IMR-90 (cell line): ENCODE measurements around the gene FAT1. TPM values are rescaled to one million over a fixed set of nuclear protein-coding genes. Genes with fewer than 3 reads are reported as not detected.

ENCODE experiments used
- ATAC-seq: fragments of 200-7000 bp; cut with Tn5 transposase; 2 replicates; pipeline ENCODE4 v1.9.1; 2020; ENCODE audit warnings: low read depth, mild to moderate bottlenecking, moderate library complexity
- BruUV-seq: library from RNA; stranded (reverse); fragments of 400-500 nt; replicated peaks from 2 replicates; lab custom pipeline; 2021; lab: Mats Ljungman, UMichigan
- CTCF ChIA-PET: fragments of 300-600 bp; formaldehyde crosslinking; extraction: SDS; loops from one replicate; lab custom pipeline; 2021; ENCODE audit warnings: antibody characterized with exemption; lab: Yijun Ruan, JAX
- POLR2A ChIA-PET: fragments of 300-600 bp; sonication (Branson Sonifier 250); formaldehyde crosslinking; loops from one replicate; lab custom pipeline; 2022; ENCODE audit warnings: antibody characterized with exemption; ENCODE audit not compliant: unreplicated experiment; lab: Charles Lee
- DNase-seq: peaks from one replicate; pipeline ENCODE4 v3.0.0; 2013
- H2AFZ ChIP-seq: replicated peaks from 2 replicates; pipeline ENCODE3; 2013; ENCODE audit warnings: low read length, mild to moderate bottlenecking; ENCODE audit not compliant: poor library complexity
- H2AK5ac ChIP-seq: 2 replicates; pipeline ENCODE4 v1.6.1; 2013; ENCODE audit warnings: low read depth, low read length, inconsistent platforms
- H2AK9ac ChIP-seq: replicated peaks from 2 replicates; pipeline ENCODE3; 2013; ENCODE audit warnings: mild to moderate bottlenecking, low read depth, low read length, moderate library complexity; ENCODE audit not compliant: poor library complexity
- H2BK120ac ChIP-seq: 2 replicates; pipeline ENCODE4 v1.6.1; 2013; ENCODE audit warnings: low read depth, low read length, inconsistent platforms
- H2BK15ac ChIP-seq: 3 replicates; pipeline ENCODE4 v1.6.1; 2013; ENCODE audit warnings: low read depth, low read length, inconsistent platforms
- H2BK20ac ChIP-seq: 2 replicates; pipeline ENCODE4 v1.6.1; 2013; ENCODE audit warnings: low read depth, mild to moderate bottlenecking, inconsistent platforms, low read length, moderate library complexity
- H2BK5ac ChIP-seq: 2 replicates; pipeline ENCODE4 v1.6.1; 2013; ENCODE audit warnings: mild to moderate bottlenecking, low read depth, low read length, inconsistent platforms; ENCODE audit not compliant: poor library complexity, severe bottlenecking
- H3K14ac ChIP-seq: replicated peaks from 2 replicates; pipeline ENCODE4 v1.6.1; 2013; ENCODE audit warnings: low read depth, low read length, inconsistent platforms
- H3K18ac ChIP-seq: 2 replicates; pipeline ENCODE4 v1.6.1; 2013; ENCODE audit warnings: low read depth, low read length, control low read depth
- H3K23ac ChIP-seq: 2 replicates; pipeline ENCODE4 v1.6.1; 2013; ENCODE audit warnings: low read depth, low read length, inconsistent platforms
- H3K27ac ChIP-seq: 2 replicates; pipeline ENCODE4 v1.5.1; 2013; ENCODE audit warnings: mild to moderate bottlenecking, control low read depth, low read length; ENCODE audit not compliant: insufficient read depth
- H3K27me3 ChIP-seq: 2 replicates; pipeline ENCODE4 v1.6.1; 2013; ENCODE audit warnings: low read length; ENCODE audit not compliant: control insufficient read depth, insufficient read depth
- H3K36me3 ChIP-seq: 2 replicates; pipeline ENCODE4 v1.6.1; 2013; ENCODE audit warnings: low read length, mixed read lengths; ENCODE audit not compliant: control insufficient read depth, insufficient read depth
- H3K4ac ChIP-seq: 2 replicates; pipeline ENCODE4 v1.6.1; 2013; ENCODE audit warnings: low read depth, low read length, inconsistent platforms
- H3K4me1 ChIP-seq: 2 replicates; pipeline ENCODE4 v1.6.1; 2013; ENCODE audit warnings: low read length, mixed read lengths; ENCODE audit not compliant: control insufficient read depth, insufficient read depth
- H3K4me2 ChIP-seq: 2 replicates; pipeline ENCODE4 v1.6.1; 2013; ENCODE audit warnings: low read depth, mild to moderate bottlenecking, control low read depth, low read length, moderate library complexity
- H3K4me3 ChIP-seq: 2 replicates; pipeline ENCODE4 v1.5.1; 2013; ENCODE audit warnings: low read depth, mild to moderate bottlenecking, control low read depth, low read length, moderate library complexity; ENCODE audit not compliant: insufficient read depth
- H3K56ac ChIP-seq: 2 replicates; pipeline ENCODE4 v1.6.1; 2013; ENCODE audit warnings: low read length, inconsistent platforms; ENCODE audit not compliant: insufficient read depth; ENCODE audit errors: extremely low read depth
- H3K79me1 ChIP-seq, 2 experiments: 2 replicates each; pipeline ENCODE4 v1.6.1; 2013; ENCODE audit warnings: low read length in 2 of 2, inconsistent platforms in 1 of 2, low read depth in 1 of 2
- H3K9ac ChIP-seq: 2 replicates; pipeline ENCODE4 v1.6.1; 2013; ENCODE audit warnings: low read depth, low read length, control low read depth
- H3K9me1 ChIP-seq: 2 replicates; pipeline ENCODE4 v1.6.1; 2013; ENCODE audit warnings: low read length, inconsistent platforms; ENCODE audit not compliant: insufficient read depth
- H3K9me3 ChIP-seq: 2 replicates; pipeline ENCODE4 v1.6.1; 2013; ENCODE audit warnings: low read length; ENCODE audit not compliant: control insufficient read depth, insufficient read depth
- H4K20me1 ChIP-seq: 2 replicates; pipeline ENCODE4 v1.6.1; 2013; ENCODE audit warnings: low read length, inconsistent platforms; ENCODE audit not compliant: insufficient read depth
- H4K5ac ChIP-seq: 2 replicates; pipeline ENCODE4 v1.6.1; 2013; ENCODE audit warnings: mild to moderate bottlenecking, low read depth, low read length, control low read depth
- H4K8ac ChIP-seq, 2 experiments: 2 replicates each; pipeline ENCODE4 v1.6.1; 2013; ENCODE audit warnings: low read depth in 2 of 2, low read length in 2 of 2, control low read depth in 1 of 2, inconsistent platforms in 1 of 2
- H4K91ac ChIP-seq: 2 replicates; pipeline ENCODE4 v1.6.1; 2013; ENCODE audit warnings: low read depth, low read length, inconsistent platforms; ENCODE audit not compliant: insufficient read depth
- CHD1 ChIP-seq: IDR thresholded peaks from 2 replicates; pipeline ENCODE4 v1.6.1; 2012; ENCODE audit warnings: low read depth, low read length, improper control_type of control experiment
- MAZ ChIP-seq: IDR thresholded peaks from 2 replicates; pipeline ENCODE4 v1.6.1; 2012; ENCODE audit warnings: low read depth, mild to moderate bottlenecking, low read length, improper control_type of control experiment, moderate library complexity, borderline replicate concordance
- WGBS, 2 experiments: methylation state at CpG; one replicate each; pipeline versions ENCODE4 v1.1.5 to v1.1.7; 2013; ENCODE audit warnings: missing lambda C conversion rate in 2 of 2; ENCODE audit not compliant: insufficient read length in 1 of 2; ENCODE audit errors: extremely low coverage in 2 of 2; 5-methylcytosine and 5-hydroxymethylcytosine counted together
- dilution Hi-C: fragments of 300-500 bp; cut with HindIII; formaldehyde crosslinking; loops from one replicate; pipeline ENCODE4 v1.14.3; 2018; ENCODE audit warnings: low sequenced_read_pairs; ENCODE audit not compliant: unreplicated experiment
- in situ Hi-C: fragments of 300-500 bp; cut with MboI; formaldehyde crosslinking; loops from 3 replicates; pipeline ENCODE4 v1.14.3; 2019; ENCODE audit warnings: low sequenced_read_pairs, inconsistent platforms, mixed read lengths
- intact Hi-C: fragments of 100-400 bp; cut with micrococcal nuclease; formaldehyde crosslinking; loops from 2 replicates; pipeline ENCODE4 v1.10.0; 2022
- polyA plus RNA-seq, 3 experiments: library from polyadenylated mRNA; depleted of rRNA; stranded (reverse); fragments of >200 nt; gene quantifications; 2 replicates each; pipeline ENCODE4 v1.2.3, GENCODE V29; 2012; ENCODE audit warnings: low replicate concordance in 1 of 3
- total RNA-seq: library from RNA; depleted of rRNA; stranded (reverse); fragments of >200 nt; gene quantifications from 2 replicates; pipeline ENCODE4 v1.2.3, GENCODE V29; 2012
- TF ChIP-seq, protein P1 (sequence below): fragments of 150-350 bp; IDR thresholded peaks from 2 replicates; pipeline ENCODE4 v1.6.1; 2016; ENCODE audit warnings: low read depth, mild to moderate bottlenecking, low read length, moderate library complexity, borderline replicate concordance

FAT1 gene
- total and polyA plus RNA-seq, 2 of the 4 experiments (the other 2 are of a cell fraction): 156 to 519 TPM

GRCh38 chr4:186651181-186651603 is 72.5 kb downstream of the FAT1 start:
- no peak overlapping the region for H2BK15ac ChIP-seq
- H3K27ac ChIP-seq: no peak overlapping the region
- dilution Hi-C loops (no loop called here), in situ Hi-C loops (no loop called here), intact Hi-C loops (no loop called here)
- ChIA-PET CTCF (interaction anchor here (0.6 to 0.7 kb wide), 2 partner anchors 18 to 24 kb away, joined by 3 read pairs; no protein-coding TSS in a partner anchor), POLR2A (no interaction called here)
- WGBS, 2 experiments: 100% methylated on average over 1 of the region's 5 CpGs; no CpG with 5 or more reads in 1 of the 2 experiments
- ATAC-seq: no peak
- peaks cover 73% of the 10 kb centered on the region for H4K20me1 ChIP-seq
- no peak overlapping the region for H3K23ac ChIP-seq
- no peak overlapping the region for H2BK120ac ChIP-seq
- no peak overlapping the region for H3K4ac ChIP-seq
- no peak overlapping the region for H2AFZ ChIP-seq
- H3K9me1 ChIP-seq: peaks cover 36% of the 10 kb centered on the region
- DNase-seq: no peak
- H2AK9ac ChIP-seq: no peak overlapping the region
- H3K9ac ChIP-seq: no peak overlapping the region
- H3K36me3 ChIP-seq: peaks cover 45% of the 10 kb centered on the region
- no TSS peak for BruUV-seq
- no peak overlapping the region for H2BK20ac ChIP-seq
- no peak overlapping the region for H4K5ac ChIP-seq
- H3K4me3 ChIP-seq: no peak overlapping the region
- H3K9me3 ChIP-seq: no peaks in the 10 kb centered on the region
- H3K18ac ChIP-seq: no peak overlapping the region
- no peak overlapping the region for H4K91ac ChIP-seq
- H3K27me3 ChIP-seq: no peaks in the 10 kb centered on the region
- peaks cover 36 to 85% of the 10 kb centered on the region in 2 experiments for H3K79me1 ChIP-seq
- no peak overlapping the region for H3K14ac ChIP-seq
- H3K4me1 ChIP-seq: peaks cover 8% of the 10 kb centered on the region
- H2AK5ac ChIP-seq: no peak overlapping the region
- no peak overlapping the region for H2BK5ac ChIP-seq
- no peak for TF ChIP-seq CHD1
- TF ChIP-seq, protein P1, sequence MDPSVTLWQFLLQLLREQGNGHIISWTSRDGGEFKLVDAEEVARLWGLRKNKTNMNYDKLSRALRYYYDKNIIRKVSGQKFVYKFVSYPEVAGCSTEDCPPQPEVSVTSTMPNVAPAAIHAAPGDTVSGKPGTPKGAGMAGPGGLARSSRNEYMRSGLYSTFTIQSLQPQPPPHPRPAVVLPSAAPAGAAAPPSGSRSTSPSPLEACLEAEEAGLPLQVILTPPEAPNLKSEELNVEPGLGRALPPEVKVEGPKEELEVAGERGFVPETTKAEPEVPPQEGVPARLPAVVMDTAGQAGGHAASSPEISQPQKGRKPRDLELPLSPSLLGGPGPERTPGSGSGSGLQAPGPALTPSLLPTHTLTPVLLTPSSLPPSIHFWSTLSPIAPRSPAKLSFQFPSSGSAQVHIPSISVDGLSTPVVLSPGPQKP: no peak
- TF ChIP-seq MAZ: no peak
- 0 out of 4 replicates have a peak overlapping the region, but pooled peaks of 1 of the 2 experiments have one; percentile 19 for H4K8ac ChIP-seq
- no peak overlapping the region for H3K4me2 ChIP-seq
- no peak overlapping the region for H3K56ac ChIP-seq
